HEK293 (cell line): ENCODE data around the gene HOXA3.
A peak's percentile ranks its signal among the peaks of the same experiment; 100 is the strongest.

ENCODE experiments used
- BCL11A ChIP-seq: fragments of 450-650 bp; formaldehyde crosslinking; IDR thresholded peaks from 2 replicates; pipeline ENCODE4 v1.5.1; 2016; ENCODE audit warnings: low read depth, missing biosample characterization, missing genetic modification characterization
- OSR2 ChIP-seq: fragments of 450-650 bp; formaldehyde crosslinking; IDR thresholded peaks from 2 replicates; pipeline ENCODE4 v1.5.1; 2016; ENCODE audit warnings: missing biosample characterization, missing genetic modification characterization
- SCRT1 ChIP-seq: fragments of 450-650 bp; formaldehyde crosslinking; IDR thresholded peaks from 2 replicates; pipeline ENCODE4 v1.5.1; 2016; ENCODE audit warnings: missing biosample characterization, missing genetic modification characterization, borderline replicate concordance
- SETDB1 ChIP-seq: IDR thresholded peaks from one replicate; pipeline ENCODE4 v1.6.1; 2017; ENCODE audit warnings: mild to moderate bottlenecking, low read length, moderate library complexity, mixed read lengths; ENCODE audit not compliant: insufficient read length
- WT1 ChIP-seq: fragments of 450-650 bp; formaldehyde crosslinking; IDR thresholded peaks from 2 replicates; pipeline ENCODE4 v1.5.1; 2016; ENCODE audit warnings: missing biosample characterization, missing genetic modification characterization
- ZBTB1 ChIP-seq: fragments of 450-650 bp; formaldehyde crosslinking; IDR thresholded peaks from 2 replicates; pipeline ENCODE4 v1.5.1; 2016; ENCODE audit warnings: missing biosample characterization, missing genetic modification characterization
- ZBTB8A ChIP-seq: fragments of 450-650 bp; formaldehyde crosslinking; IDR thresholded peaks from 2 replicates; pipeline ENCODE4 v1.5.1; 2016; ENCODE audit warnings: missing biosample characterization, missing genetic modification characterization
- ZNF132 ChIP-seq: fragments of 450-650 bp; formaldehyde crosslinking; IDR thresholded peaks from 2 replicates; pipeline ENCODE4 v1.5.1; 2017; ENCODE audit warnings: missing biosample characterization, missing genetic modification characterization, borderline replicate concordance
- ZNF146 ChIP-seq: fragments of 450-650 bp; formaldehyde crosslinking; IDR thresholded peaks from 2 replicates; pipeline ENCODE4 v1.5.1; 2016; ENCODE audit warnings: missing biosample characterization, missing genetic modification characterization
- ZNF2 ChIP-seq: fragments of 450-650 bp; formaldehyde crosslinking; IDR thresholded peaks from 2 replicates; pipeline ENCODE4 v1.5.1; 2016; ENCODE audit warnings: missing biosample characterization, missing genetic modification characterization
- ZNF202 ChIP-seq: fragments of 450-650 bp; formaldehyde crosslinking; IDR thresholded peaks from 2 replicates; pipeline ENCODE4 v1.5.1; 2016; ENCODE audit warnings: missing biosample characterization, missing genetic modification characterization, borderline replicate concordance
- ZNF223 ChIP-seq: fragments of 450-650 bp; formaldehyde crosslinking; IDR thresholded peaks from 2 replicates; pipeline ENCODE4 v1.5.1; 2016; ENCODE audit warnings: missing biosample characterization, missing genetic modification characterization
- ZNF24 ChIP-seq: fragments of 450-650 bp; formaldehyde crosslinking; IDR thresholded peaks from 2 replicates; pipeline ENCODE4 v1.5.1; 2016; ENCODE audit warnings: missing biosample characterization, missing genetic modification characterization
- ZNF335 ChIP-seq: fragments of 450-650 bp; formaldehyde crosslinking; conservative IDR thresholded peaks from 2 replicates; pipeline ENCODE4 v1.5.1; 2016; ENCODE audit warnings: missing biosample characterization, missing genetic modification characterization
- ZNF394 ChIP-seq: fragments of 450-650 bp; formaldehyde crosslinking; IDR thresholded peaks from 2 replicates; pipeline ENCODE4 v1.5.1; 2016; ENCODE audit warnings: missing biosample characterization, missing genetic modification characterization, mild to moderate bottlenecking, moderate library complexity, borderline replicate concordance
- ZNF548 ChIP-seq: fragments of 450-650 bp; formaldehyde crosslinking; IDR thresholded peaks from 2 replicates; pipeline ENCODE4 v1.5.1; 2016; ENCODE audit warnings: missing biosample characterization, missing genetic modification characterization
- ZNF561 ChIP-seq: fragments of 450-650 bp; IDR thresholded peaks from 2 replicates; pipeline ENCODE4 v1.5.1; 2018; ENCODE audit warnings: missing biosample characterization, missing genetic modification characterization, borderline replicate concordance
- ZNF600 ChIP-seq: fragments of 450-650 bp; formaldehyde crosslinking; IDR thresholded peaks from 2 replicates; pipeline ENCODE4 v1.5.1; 2016; ENCODE audit warnings: missing biosample characterization, missing genetic modification characterization
- ZNF629 ChIP-seq: fragments of 450-650 bp; formaldehyde crosslinking; IDR thresholded peaks from 2 replicates; pipeline ENCODE4 v1.5.1; 2017; ENCODE audit warnings: missing biosample characterization, missing genetic modification characterization
- ZNF776 ChIP-seq: fragments of 450-650 bp; formaldehyde crosslinking; IDR thresholded peaks from 2 replicates; pipeline ENCODE4 v1.5.0; 2017; ENCODE audit warnings: missing biosample characterization, missing genetic modification characterization, borderline replicate concordance
- ZNF830 ChIP-seq: fragments of 450-650 bp; IDR thresholded peaks from 2 replicates; pipeline ENCODE4 v1.5.0; 2018; ENCODE audit warnings: missing biosample characterization, missing genetic modification characterization, low read depth, mild to moderate bottlenecking, moderate library complexity
- ZXDB ChIP-seq: fragments of 450-650 bp; formaldehyde crosslinking; IDR thresholded peaks from 2 replicates; pipeline ENCODE4 v1.5.1; 2016; ENCODE audit warnings: missing biosample characterization, missing genetic modification characterization
- TF ChIP-seq, protein P1 (sequence below): fragments of 450-650 bp; formaldehyde crosslinking; IDR thresholded peaks from 2 replicates; pipeline ENCODE4 v1.5.1; 2016; ENCODE audit warnings: missing biosample characterization, missing genetic modification characterization
- TF ChIP-seq, protein P2 (sequence below): fragments of 450-650 bp; formaldehyde crosslinking; IDR thresholded peaks from 2 replicates; pipeline ENCODE4 v1.5.1; 2016; ENCODE audit warnings: missing biosample characterization, missing genetic modification characterization
- TF ChIP-seq, protein P3 (sequence below): fragments of 450-650 bp; formaldehyde crosslinking; IDR thresholded peaks from 2 replicates; pipeline ENCODE4 v1.5.1; 2016; ENCODE audit warnings: missing biosample characterization, missing genetic modification characterization, borderline replicate concordance
- TF ChIP-seq, protein P4 (sequence below): fragments of 450-650 bp; formaldehyde crosslinking; IDR thresholded peaks from 2 replicates; pipeline ENCODE4 v1.5.1; 2017; ENCODE audit warnings: missing biosample characterization, missing genetic modification characterization
- TF ChIP-seq, protein P5 (sequence below): fragments of 450-650 bp; formaldehyde crosslinking; IDR thresholded peaks from 2 replicates; pipeline ENCODE4; 2016; ENCODE audit warnings: missing biosample characterization, missing genetic modification characterization
- TF ChIP-seq, protein P6 (sequence below): fragments of 450-650 bp; formaldehyde crosslinking; IDR thresholded peaks from 2 replicates; pipeline ENCODE4 v1.5.1; 2016; ENCODE audit warnings: missing biosample characterization, missing genetic modification characterization

HOXA3 gene

DNA sequence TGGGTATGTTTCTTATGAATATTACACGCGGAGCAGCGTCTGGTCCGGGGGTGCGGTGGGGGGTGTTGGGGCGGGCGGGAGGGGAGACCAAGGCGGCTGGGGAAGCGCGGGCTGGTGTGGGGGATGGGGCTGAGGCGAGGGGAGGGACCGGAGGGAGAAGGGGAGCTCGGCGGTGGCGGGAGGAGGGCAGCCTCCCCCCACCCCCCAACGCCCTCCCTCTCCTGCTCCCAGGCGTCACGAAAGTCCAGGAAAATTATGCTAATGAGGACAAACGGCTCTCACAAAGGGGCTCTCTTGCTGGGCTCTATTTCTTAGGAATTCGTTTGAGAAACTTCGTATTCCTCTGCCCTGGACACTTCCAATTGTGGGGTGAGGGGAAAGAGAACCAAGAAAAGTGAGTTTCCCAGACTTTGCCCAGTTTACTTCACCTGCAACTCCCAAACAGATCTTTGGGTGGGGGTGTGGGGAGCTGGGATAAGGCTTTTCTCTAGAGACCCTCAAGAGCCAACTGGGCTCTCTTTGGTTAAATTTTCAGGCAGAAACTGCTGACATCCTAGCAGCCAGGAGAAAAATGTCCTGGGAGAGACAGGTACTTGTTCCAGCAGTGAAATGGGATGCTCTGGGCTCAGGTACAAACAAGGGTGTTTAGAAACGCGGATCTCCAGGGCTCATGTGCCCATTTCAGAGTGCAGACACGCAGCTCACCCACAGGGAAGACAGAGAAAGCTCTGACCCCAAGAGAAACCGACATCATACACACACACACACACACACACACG is 38.2 kb downstream of the HOXA3 start (continued):
- TF ChIP-seq ZNF600 (tag by site-specific recombination), result peak; percentile 29; the same call in 1 of the 2 replicates
- no peak for TF ChIP-seq BCL11A
- TF ChIP-seq ZNF629 (tag by site-specific recombination), result peak; percentile 8; the same call in 1 of the 2 replicates
- TF ChIP-seq ZNF202 (tag by site-specific recombination), result no peak
- TF ChIP-seq, protein P1, sequence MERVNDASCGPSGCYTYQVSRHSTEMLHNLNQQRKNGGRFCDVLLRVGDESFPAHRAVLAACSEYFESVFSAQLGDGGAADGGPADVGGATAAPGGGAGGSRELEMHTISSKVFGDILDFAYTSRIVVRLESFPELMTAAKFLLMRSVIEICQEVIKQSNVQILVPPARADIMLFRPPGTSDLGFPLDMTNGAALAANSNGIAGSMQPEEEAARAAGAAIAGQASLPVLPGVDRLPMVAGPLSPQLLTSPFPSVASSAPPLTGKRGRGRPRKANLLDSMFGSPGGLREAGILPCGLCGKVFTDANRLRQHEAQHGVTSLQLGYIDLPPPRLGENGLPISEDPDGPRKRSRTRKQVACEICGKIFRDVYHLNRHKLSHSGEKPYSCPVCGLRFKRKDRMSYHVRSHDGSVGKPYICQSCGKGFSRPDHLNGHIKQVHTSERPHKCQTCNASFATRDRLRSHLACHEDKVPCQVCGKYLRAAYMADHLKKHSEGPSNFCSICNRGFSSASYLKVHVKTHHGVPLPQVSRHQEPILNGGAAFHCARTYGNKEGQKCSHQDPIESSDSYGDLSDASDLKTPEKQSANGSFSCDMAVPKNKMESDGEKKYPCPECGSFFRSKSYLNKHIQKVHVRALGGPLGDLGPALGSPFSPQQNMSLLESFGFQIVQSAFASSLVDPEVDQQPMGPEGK (tag by site-specific recombination), result peak; percentile 75
- no peak for TF ChIP-seq SCRT1 (tag by site-specific recombination)
- TF ChIP-seq ZNF335, result peak; percentile 38
- no peak for TF ChIP-seq ZNF394
- TF ChIP-seq SETDB1, result no peak
- TF ChIP-seq ZNF24 (tag by site-specific recombination), result no peak
- no peak for TF ChIP-seq ZXDB
- TF ChIP-seq ZNF223 (tag by site-specific recombination), result no peak
- TF ChIP-seq, protein P2, sequence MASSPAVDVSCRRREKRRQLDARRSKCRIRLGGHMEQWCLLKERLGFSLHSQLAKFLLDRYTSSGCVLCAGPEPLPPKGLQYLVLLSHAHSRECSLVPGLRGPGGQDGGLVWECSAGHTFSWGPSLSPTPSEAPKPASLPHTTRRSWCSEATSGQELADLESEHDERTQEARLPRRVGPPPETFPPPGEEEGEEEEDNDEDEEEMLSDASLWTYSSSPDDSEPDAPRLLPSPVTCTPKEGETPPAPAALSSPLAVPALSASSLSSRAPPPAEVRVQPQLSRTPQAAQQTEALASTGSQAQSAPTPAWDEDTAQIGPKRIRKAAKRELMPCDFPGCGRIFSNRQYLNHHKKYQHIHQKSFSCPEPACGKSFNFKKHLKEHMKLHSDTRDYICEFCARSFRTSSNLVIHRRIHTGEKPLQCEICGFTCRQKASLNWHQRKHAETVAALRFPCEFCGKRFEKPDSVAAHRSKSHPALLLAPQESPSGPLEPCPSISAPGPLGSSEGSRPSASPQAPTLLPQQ (tag by site-specific recombination), result no peak
- TF ChIP-seq, protein P3, sequence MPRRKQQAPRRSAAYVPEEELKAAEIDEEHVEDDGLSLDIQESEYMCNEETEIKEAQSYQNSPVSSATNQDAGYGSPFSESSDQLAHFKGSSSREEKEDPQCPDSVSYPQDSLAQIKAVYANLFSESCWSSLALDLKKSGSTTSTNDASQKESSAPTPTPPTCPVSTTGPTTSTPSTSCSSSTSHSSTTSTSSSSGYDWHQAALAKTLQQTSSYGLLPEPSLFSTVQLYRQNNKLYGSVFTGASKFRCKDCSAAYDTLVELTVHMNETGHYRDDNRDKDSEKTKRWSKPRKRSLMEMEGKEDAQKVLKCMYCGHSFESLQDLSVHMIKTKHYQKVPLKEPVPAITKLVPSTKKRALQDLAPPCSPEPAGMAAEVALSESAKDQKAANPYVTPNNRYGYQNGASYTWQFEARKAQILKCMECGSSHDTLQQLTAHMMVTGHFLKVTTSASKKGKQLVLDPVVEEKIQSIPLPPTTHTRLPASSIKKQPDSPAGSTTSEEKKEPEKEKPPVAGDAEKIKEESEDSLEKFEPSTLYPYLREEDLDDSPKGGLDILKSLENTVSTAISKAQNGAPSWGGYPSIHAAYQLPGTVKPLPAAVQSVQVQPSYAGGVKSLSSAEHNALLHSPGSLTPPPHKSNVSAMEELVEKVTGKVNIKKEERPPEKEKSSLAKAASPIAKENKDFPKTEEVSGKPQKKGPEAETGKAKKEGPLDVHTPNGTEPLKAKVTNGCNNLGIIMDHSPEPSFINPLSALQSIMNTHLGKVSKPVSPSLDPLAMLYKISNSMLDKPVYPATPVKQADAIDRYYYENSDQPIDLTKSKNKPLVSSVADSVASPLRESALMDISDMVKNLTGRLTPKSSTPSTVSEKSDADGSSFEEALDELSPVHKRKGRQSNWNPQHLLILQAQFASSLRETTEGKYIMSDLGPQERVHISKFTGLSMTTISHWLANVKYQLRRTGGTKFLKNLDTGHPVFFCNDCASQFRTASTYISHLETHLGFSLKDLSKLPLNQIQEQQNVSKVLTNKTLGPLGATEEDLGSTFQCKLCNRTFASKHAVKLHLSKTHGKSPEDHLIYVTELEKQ, result no peak
- no peak for TF ChIP-seq ZNF132
- TF ChIP-seq ZBTB1, result no peak
- TF ChIP-seq ZNF146 (tag by site-specific recombination), result no peak
- no peak for TF ChIP-seq ZNF776
- TF ChIP-seq, protein P4, sequence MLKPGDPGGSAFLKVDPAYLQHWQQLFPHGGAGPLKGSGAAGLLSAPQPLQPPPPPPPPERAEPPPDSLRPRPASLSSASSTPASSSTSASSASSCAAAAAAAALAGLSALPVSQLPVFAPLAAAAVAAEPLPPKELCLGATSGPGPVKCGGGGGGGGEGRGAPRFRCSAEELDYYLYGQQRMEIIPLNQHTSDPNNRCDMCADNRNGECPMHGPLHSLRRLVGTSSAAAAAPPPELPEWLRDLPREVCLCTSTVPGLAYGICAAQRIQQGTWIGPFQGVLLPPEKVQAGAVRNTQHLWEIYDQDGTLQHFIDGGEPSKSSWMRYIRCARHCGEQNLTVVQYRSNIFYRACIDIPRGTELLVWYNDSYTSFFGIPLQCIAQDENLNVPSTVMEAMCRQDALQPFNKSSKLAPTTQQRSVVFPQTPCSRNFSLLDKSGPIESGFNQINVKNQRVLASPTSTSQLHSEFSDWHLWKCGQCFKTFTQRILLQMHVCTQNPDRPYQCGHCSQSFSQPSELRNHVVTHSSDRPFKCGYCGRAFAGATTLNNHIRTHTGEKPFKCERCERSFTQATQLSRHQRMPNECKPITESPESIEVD (tag by site-specific recombination), result no peak
- peak; percentile 68 for TF ChIP-seq ZBTB8A (tag by site-specific recombination)
- TF ChIP-seq, protein P5, sequence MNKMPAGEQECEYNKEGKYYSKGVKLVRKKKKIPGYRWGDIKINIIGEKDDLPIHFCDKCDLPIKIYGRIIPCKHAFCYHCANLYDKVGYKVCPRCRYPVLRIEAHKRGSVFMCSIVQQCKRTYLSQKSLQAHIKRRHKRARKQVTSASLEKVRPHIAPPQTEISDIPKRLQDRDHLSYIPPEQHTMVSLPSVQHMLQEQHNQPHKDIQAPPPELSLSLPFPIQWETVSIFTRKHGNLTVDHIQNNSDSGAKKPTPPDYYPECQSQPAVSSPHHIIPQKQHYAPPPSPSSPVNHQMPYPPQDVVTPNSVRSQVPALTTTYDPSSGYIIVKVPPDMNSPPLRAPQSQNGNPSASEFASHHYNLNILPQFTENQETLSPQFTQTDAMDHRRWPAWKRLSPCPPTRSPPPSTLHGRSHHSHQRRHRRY (tag by site-specific recombination), result no peak
- no peak for TF ChIP-seq ZNF2 (tag by site-specific recombination)
- TF ChIP-seq ZNF561, result no peak
- TF ChIP-seq ZNF830, result no peak
- peak; percentile 84 for TF ChIP-seq WT1 (tag by site-specific recombination)
- no peak for TF ChIP-seq OSR2 (tag by site-specific recombination)
- TF ChIP-seq, protein P6, sequence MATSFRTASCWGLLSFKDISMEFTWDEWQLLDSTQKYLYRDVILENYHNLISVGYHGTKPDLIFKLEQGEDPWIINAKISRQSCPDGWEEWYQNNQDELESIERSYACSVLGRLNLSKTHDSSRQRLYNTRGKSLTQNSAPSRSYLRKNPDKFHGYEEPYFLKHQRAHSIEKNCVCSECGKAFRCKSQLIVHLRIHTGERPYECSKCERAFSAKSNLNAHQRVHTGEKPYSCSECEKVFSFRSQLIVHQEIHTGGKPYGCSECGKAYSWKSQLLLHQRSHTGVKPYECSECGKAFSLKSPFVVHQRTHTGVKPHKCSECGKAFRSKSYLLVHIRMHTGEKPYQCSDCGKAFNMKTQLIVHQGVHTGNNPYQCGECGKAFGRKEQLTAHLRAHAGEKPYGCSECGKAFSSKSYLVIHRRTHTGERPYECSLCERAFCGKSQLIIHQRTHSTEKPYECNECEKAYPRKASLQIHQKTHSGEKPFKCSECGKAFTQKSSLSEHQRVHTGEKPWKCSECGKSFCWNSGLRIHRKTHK (tag by site-specific recombination), result no peak
- TF ChIP-seq ZNF548 (tag by site-specific recombination), result no peak
